Activated CD8-positive, alpha-beta memory T cell treated with anti-CD3 and anti-CD28 coated beads, Interleukin-2, amount 50 U/mL, for 24 hours (primary cell): ENCODE data around the gene FSIP1.

Source experiments
- DNase-seq: peaks from one replicate; pipeline ENCODE4 v3.0.0-alpha.2; 2020; ENCODE audit errors: extremely low read depth

FSIP1 gene

GRCh38 chr15:39618063-39618823, 164.4 kb downstream of the FSIP1 start:
- DNase-seq, result no peak

- DNase-seq, result no peak
Observed at GRCh38 chr15:39616731-39617455, 165.7 kb downstream of the FSIP1 start.

GRCh38 chr15:39613861-39614260, 168.8 kb downstream of the FSIP1 start:
- no peak for DNase-seq

- no peak for DNase-seq
Observed at GRCh38 chr15:39613271-39613670, 169.4 kb downstream of the FSIP1 start.

- DNase-seq, result no peak
Observed at GRCh38 chr15:39610665-39611064, 172.0 kb downstream of the FSIP1 start.

- DNase-seq, result no peak
Observed at GRCh38 chr15:39609166-39609916, 173.3 kb downstream of the FSIP1 start.

- no peak for DNase-seq
Observed at GRCh38 chr15:39608185-39609139, 174.2 kb downstream of the FSIP1 start.

GRCh38 chr15:39605146-39605545, 177.5 kb downstream of the FSIP1 start:
- no peak for DNase-seq

GRCh38 chr15:39602143-39602542, 180.5 kb downstream of the FSIP1 start:
- DNase-seq, result no peak

- no peak for DNase-seq
Observed at GRCh38 chr15:39599871-39600270, 182.8 kb downstream of the FSIP1 start.

GRCh38 chr15:39598958-39599845, 183.4 kb downstream of the FSIP1 start:
- DNase-seq, result no peak

- no peak for DNase-seq
Observed at GRCh38 chr15:39598186-39598850, 184.3 kb downstream of the FSIP1 start.

GRCh38 chr15:39597751-39598185, 184.9 kb downstream of the FSIP1 start:
- DNase-seq, result no peak

GRCh38 chr15:39597336-39597735, 185.3 kb downstream of the FSIP1 start:
- no peak for DNase-seq

GRCh38 chr15:39596358-39597051, 186.1 kb downstream of the FSIP1 start:
- DNase-seq, result no peak

- no peak for DNase-seq
Observed at GRCh38 chr15:39595338-39596221, 187.1 kb downstream of the FSIP1 start.

- DNase-seq, result no peak
Observed at GRCh38 chr15:39594446-39595337, 187.9 kb downstream of the FSIP1 start.
